GM21529 (cell line): ENCODE measurements around the gene CHST15.
"Not testable (repeated sequence)": the region's sequence is repeated elsewhere in the genome, so short reads cannot be mapped to it uniquely, and the experiment has no call there.

Experiments used
- ATAC-seq: cut with Tn5 transposase; IDR thresholded peaks from one replicate; pipeline ENCODE4 v1.9.1; 2021; ENCODE audit not compliant: unreplicated experiment

Gene CHST15

DNA sequence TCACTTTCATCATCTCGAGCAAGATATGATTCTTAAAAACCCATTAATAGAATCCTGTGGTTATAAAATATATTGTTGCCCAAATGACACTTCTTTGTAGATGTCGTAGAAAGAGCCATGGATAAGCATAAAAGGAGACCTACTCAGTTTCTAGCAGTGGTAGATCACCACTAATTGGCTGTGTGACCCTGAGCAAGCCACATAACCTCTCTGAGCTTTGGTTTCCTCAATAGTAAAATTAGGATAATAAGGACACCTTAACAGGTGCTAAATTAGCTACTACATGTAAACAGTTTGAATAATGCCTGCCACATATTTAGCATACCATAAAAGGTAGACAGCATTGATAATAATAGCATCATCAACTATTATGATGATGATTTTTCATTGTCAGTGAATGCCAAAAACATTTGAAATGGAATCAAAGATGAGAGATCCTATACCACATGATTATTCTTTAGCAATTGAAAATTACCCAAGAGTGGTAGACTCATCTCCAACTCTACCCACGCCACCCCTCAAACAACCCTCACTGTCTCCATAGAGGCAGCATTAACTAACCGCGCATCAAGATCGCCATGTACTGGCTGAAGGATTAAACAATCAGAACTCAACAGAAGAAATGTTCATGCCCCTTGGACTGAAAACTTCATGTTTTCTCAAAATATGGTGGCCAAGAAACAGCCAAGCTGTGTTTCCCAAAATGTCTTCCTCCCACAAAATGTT, 45.8 kb downstream of the CHST15 start:
- ATAC-seq = no peak

DNA sequence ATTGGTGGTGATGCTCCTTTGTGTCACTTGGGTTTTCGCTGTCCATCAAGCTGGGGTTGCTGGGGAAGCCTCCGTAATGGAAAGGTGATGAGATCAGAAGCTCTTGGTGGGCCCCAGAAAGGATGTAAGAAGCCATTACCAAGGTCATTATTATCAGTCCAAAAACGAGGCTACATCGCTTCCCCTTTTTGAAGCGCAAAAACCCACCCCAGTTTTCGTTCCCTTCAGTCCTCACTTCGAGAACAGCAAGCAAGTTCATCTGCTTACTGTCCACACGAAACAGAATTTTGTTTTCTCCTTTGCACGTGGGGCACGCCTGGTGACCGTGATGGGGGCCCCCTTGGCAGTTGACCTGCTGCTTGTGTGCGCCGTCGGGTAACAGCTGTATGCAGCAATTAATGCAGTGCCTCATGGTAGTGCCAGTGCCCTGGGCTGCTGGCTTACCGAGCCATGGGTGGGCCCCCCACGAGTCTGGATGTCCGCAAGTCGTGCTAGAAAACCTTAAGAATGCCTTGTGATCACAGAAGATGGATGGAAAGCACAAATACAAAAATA, 47.5 kb downstream of the CHST15 start:
- no peak for ATAC-seq

DNA sequence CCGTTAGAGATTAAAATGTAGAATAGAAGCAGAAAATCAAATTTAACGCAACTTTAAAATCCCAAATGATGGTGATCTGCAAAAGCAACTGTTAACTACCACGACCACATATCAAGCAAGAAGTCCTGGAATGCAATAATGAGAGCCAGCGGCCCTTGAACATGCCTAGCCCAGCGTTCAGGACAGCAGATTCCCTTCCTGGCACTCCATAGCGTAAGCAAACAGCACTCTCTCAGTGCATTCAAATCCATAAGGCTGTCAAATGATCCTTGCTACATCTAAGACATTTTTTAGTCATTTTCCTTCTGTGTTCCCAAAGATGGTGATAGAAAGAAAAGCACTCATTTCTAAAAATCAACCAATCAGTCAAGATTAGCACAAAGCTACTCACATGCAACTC, 48.1 kb downstream of the CHST15 start:
- no peak for ATAC-seq

DNA sequence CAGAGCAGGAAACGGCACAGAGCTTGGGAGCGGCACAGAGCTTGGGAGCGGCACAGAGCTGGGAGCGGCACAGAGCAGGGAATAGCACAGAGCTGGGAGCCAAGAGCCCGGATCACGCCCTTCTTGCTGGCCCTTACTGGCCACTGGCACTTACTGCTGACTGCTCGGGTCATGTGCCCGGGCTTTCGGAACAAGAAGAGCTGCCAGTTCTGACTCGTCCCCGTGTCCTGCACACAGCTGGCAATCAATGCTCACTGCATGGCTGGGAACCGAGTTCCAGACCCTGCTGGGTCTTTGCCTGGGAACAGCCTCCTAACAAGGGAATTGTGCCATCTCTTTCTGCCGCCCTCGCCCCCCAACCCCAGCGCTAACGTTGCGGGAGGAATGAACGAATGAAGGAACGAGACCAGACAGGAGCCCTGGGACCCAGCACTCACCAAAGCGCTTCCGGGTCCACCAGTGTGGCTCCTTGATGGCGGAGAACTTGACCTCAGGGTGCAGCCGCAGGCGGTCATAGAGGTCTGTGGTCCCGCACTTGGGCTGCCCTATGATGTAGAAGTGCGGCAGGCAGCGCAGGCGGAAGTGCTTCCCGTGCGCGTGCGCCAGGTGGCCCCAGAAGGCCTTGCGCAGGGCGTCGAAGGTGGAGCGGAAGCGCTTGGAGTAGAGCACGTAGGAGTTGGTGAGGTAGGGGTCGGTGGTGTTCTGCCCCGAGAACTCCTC, 49.1 kb downstream of the CHST15 start:
- no peak for ATAC-seq

DNA sequence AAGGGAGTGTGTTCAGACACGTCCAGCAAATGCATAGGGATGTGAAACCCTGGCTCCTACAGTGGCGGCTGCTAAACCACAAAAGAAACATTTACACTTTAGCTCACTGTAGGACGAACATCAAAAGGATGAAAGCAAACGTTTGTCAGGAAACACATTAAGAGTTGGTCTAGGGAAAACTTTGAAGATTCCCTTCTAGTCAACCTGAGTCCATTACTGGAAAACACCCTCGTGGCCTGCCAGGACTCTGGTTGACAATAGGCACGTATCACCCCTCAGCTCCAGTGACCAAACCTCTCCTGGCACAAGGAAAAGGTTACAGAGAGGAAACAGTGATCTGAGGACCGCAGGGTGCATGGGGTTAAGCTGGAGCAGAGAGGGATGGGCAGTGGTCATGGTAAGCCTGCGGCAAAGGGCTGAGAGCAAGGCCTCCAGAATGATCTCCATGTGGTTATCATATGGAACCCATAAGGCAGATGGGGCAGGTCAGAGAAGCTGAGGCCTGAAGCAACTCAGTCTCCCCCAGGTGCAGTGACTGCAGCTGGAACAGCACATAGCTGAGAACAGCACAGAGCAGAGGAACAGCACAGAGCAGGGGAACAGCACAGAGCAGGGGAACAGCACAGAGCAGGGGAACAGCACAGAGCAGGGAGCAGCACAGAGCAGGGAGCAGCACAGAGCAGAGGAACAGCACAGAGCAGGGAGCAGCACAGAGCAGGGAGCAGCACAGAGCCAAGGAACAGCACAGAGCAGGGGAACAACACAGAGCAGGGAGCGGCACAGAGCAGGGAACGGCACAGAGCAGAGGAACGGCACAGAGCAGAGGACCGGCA, 49.9 kb downstream of the CHST15 start:
- ATAC-seq = peak; percentile 95

DNA sequence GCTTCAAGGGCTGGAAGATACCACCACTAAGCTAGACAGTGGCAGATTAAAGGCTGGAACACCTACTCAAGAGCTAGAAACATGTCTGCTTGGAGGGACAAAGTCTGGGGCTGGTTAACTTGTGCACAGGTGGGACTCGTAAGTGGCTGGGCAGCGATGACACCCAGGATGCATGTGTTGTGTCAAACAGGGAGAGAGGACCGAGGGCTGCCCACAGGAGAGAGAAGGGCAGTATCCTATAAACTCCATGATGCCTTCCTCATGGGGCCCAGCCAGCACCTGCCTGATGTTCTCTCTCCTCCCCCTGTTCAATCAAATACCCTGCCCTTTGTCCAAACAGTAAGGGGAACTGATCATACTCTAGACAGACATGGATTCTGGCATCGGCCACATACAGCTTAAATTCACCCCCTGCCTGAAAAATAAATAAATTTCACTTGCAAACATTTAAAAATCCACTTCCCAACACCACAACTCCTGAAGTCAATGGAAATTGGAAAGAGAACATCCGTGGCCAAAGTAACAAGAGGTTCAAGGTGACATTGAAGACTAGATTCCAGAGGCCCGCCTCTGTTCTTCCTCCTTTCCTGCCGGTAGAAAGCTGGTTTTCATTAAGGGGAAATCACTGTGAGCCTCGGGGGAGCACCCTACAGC, 50.6 kb downstream of the CHST15 start:
- ATAC-seq = no peak

DNA sequence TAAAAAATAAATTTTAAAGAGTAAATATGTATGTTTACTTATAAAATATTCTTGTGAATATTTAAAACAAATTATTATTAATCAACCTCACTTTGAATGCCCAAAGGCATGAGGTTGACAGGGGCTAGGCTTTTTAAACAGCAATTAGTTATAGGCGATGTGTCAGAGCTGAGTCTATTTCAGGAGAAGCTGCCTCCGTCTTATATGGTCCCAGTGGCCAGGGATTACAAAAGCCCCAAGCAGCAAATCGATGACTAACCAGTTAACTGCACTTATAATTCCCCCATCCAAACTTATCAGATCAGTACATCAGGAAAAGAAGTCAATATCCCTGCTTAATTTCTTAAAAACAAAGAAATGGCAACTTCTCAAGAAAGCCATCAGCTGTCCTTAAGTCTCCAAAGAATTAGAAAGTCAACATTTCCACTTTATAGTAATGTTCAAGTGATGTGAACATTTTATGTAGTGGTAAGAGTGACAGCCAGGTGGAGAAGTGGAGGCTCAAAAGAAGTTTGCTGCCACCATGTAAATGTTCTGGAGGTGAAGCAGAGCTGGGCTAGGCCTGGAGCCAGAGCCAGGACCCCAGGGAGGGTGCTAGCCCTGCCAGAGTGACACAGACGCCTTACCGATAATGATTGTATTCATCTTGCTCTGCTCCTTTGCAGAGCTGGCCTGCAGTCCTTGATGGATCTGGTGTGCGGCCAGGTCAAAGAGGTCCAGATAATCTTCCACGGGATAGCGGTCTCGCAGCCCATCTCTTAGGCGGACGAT, 51.5 kb downstream of the CHST15 start:
- no peak for ATAC-seq

DNA sequence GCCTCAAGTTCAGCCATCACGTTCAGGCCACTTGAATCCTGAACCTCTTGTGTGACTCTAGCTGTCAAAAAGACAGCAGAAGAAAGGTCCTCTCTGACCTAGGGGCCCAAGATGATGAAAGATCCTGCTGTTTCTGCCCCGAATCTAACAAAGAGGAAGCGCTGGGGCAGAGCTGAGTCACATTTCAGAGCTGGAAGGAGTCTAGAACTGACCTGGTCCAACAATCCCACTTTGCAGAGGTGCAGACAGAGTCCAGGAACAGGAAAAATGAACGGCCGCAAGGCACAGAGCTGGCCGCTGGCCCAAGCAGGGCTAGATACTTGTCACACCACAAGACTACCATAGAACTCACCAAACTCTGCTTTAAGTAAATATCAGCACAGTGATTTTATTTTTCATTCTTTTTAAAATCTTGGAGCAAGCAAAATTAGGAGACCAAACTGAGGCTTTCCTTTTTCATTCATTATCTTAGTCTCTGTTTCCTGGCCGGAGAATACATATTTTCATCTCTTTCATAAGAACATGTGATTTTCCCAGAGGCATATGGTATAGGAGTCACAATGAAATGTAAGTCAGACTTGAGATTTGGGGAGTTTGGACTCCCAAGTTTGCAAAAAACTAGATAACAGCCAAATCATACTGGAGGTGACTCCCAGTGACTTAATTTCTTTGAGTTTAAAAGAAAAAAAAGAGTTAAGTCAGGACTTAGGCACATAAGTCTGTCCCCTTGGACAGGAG, 52.8 kb downstream of the CHST15 start:
- ATAC-seq = no peak

DNA sequence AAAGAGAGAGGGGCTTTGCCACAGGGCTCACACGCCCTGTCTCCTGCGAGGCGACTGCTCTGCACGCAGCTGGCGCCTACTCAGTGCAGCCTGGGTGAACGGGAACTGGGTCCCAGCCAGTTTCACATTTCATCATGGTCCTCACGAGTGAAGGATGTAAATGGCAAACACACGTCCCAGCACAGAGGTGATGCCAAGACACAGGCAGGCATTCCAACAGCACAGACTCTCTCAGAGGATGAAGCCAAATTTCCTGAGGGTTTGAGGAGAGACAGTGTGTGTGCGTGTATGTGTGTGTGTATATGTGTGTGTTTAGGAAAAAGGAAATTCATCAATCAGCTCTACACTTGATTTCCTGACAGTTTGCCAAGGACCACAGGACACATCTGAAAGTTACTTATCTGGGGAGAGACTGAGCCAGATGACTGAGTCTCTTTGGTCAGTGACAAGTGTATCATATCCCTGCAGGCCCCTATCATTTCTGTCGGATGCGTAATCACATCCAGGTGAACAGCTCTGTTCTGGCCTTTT, 53.9 kb downstream of the CHST15 start:
- no peak for ATAC-seq

DNA sequence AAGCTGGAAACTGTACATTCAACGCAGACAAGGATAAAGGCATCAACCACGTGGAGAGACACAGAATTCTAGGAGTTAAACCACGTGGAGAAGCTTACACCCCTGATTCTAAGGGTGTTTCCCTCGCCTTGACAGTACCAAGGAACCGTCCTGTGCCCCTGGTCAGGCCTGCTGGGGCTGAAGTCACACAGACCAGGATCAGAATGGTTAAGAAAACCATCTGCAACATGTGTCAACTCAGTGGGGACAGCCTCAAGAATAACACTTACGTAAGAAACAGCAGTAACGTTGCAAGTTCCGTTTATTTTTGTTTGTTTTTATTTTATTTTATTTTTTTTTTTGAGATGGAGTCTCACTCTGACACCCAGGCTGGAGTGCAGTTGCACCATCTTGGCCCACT, 55.6 kb downstream of the CHST15 start:
- ATAC-seq = no peak

DNA sequence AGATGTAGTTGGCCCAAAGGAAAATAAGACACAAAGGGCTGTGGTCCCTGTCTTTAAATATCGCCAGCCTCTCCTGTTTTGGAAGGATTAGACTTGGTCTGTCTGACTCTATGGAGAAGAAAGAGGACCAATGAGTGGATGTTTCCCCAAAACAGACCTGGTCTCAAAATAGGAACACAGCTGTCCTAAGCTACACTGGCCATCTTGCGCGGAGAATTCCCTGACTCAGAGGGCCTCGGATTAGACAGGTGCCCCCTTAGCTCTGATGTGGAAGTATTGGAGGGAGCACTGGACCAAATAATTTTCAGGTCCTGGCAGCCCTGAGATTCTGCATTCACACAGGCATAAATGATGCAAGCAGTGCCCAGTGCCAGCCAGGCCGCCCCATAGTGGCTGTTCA, 56.1 kb downstream of the CHST15 start:
- no peak for ATAC-seq

DNA sequence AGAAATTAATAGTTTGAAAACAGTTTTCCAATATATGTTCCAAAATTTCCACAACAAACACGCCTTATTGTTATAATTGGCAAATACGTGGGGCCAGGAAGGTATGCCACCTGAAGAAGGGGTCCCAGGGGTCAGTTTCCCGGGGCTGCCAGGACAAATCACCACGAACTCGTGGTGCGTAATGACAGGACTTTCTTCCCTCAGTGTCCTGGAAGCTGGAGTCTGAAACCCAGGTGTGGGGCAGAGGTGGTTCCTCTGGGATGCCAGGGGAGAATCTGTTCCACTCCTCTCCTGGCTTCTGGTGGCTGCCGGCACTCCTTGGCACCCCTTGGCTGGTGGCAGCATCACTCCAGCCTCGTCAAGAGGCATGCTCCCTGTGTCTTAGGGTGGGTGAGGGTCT, 56.7 kb downstream of the CHST15 start:
- ATAC-seq = no peak

DNA sequence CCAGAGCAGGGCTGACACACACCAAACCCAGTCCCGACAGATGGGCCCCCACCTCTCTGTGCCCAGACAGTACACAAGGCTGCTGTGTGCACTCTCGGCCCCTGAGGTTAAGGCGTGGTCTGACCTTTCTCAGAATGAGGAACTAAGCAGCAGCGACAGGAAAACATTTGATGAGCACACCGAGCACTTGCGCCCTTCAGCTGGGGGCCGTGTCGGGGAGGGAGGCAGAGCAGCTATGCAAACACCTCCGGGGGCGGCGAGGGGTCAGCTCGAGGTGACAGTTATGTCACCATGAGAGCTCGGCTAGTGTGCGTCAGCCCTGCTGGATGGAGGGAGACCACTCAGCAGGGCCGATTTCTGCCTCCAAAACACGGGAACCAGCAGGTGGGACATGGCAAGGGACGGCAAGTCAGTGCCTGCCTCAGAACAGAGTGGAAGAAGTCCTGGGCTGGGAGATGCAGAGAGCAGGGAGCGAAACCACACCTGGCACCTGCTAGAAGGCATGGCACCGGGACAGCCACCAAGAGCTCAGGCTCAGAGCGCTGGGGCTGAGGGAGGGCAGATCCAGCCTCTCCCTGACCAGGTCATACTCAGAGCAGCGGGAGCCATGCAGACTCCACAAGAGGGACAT, 57.4 kb downstream of the CHST15 start:
- ATAC-seq = peak; percentile 98

DNA sequence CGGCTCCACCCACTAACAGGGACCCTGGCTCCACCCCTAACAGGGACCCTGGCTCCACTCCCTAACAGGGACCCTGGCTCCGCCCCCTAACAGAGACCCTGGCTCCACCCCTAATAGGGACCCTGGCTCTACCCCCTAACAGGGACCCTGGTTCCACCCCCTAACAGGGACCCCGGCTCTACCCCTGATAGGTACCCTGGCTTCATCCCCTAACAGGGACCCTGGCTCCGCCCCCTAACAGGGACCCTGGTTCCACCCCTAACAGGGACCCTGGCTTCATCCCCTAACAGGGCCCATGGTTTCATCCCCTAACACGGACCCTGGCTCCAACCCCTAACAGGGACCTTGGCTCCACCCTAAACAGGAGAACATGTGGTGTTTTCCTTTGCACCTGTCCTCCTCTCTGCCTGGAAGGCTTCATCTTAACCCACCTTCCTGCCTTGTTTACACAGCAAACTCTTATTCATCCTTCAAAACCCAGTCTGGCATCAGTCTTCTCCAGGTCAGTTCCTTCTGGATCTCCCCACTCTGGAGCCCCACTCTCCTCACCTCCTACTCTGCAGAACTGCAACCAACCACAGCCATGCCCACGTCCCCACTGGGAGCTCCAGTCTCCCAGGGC, 58.0 kb downstream of the CHST15 start:
- no peak for ATAC-seq

DNA sequence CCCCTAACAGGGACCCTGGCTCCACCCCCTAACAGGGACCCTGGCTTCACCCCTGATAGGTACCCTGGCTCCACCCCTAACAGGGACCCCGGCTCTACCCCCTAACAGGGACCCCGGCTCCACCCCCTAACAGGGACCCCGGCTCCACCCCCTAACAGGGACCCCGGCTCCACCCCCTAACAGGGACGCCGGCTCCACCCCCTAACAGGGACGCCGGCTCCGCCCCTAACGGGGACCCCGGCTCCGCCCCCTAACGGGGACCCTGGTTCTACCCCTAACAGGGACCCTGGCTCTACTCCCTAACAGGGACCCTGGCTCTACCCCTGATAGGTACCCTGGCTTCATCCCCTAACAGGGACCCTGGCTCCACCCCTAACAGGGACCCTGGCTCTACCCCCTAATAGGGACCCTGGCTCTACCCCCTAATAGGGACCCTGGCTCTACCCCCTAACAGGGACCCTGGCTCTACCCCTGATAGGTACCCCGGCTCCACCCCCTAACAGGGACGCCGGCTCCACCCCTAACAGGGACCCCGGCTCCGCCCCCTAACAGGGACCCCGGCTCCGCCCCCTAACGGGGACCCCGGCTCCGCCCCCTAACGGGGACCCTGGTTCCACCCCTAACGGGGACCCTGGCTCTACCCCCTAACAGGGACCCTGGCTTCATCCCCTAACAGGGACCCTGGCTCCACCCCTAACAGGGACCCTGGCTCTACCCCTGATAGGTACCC, 58.7 kb downstream of the CHST15 start:
- ATAC-seq = not testable (repeated sequence)

DNA sequence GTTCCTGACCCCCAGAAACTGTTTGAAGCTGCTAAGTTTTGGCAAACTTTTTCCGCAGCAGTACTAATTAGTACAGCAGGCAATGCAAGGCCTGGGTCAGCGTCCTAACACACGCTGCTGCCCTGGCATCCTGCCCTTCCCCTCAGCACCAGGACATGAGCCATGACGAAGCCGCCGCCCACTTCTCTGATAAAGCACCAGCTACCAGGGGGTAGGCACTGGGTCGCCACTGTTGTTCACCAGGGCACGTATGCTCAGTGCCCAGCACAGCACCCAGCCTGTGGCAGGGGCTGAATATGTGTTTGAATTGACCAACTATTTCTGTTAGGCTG, 59.5 kb downstream of the CHST15 start:
- no peak for ATAC-seq

DNA sequence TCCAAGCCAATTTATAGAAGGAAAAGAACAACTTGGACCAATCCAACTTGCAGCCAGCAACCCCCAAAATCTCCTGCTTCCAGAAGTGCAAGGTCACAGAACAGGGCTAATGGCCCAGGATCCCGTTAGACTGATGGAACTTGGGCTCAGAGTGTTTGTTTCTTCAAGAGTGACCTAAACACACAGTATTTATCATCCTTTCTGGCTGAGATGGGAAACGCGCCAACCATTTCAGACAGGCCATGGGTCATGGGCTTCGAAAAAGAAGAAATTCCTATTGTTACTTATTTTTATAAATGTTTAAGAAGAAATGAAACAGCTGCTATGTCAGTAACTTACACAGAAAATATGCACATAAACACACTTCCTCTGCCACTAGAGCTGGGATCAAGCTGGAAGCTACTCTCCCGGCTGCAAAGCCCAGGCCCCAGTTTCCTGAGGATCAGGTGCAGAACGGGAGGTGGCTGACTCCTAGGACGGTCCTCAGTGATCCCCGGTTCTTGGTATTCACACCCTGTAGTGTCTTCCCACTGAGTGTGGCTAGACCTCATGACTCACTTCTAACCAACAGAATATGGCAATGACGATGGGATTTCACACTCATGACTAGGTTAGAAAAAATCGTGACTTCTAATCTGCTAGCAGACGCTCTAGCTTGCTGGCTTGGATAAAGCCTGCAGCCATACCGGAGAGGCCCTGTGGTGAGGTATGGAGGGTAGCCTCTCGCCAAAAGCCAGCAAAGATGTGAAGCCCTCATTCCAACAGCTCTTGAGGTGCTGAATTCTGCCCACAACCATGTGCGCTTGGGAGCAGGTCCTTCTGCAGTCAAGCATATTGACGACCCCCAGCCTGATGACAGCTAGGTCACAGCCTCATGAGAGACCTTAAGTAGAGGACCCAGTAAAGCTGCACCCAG, 60.2 kb downstream of the CHST15 start:
- ATAC-seq = no peak
